Suppressor macrophage treated with lipopolysaccharide for 4 hours (primary cell): ENCODE measurements around the gene LAMC2.
A peak's percentile ranks its signal among the peaks of the same experiment; 100 is the strongest.

ENCODE experiments used
- DNase-seq: peaks from one replicate; pipeline ENCODE4 v3.0.0-alpha.2; 2020

Gene LAMC2

GRCh38 chr1:183215076-183215720 is 29.1 kb downstream of the LAMC2 start:
- no peak for DNase-seq

GRCh38 chr1:183215936-183216335 is 29.9 kb downstream of the LAMC2 start:
- no peak for DNase-seq

GRCh38 chr1:183218027-183218618 is 32.1 kb downstream of the LAMC2 start:
- DNase-seq: no peak

- no peak for DNase-seq
Measured at GRCh38 chr1:183218971-183219615, 33.0 kb downstream of the LAMC2 start.

- no peak for DNase-seq
Measured at GRCh38 chr1:183219616-183220009, 33.5 kb downstream of the LAMC2 start.

GRCh38 chr1:183222909-183223308 is 36.8 kb downstream of the LAMC2 start:
- no peak for DNase-seq

GRCh38 chr1:183223467-183223866 is 37.4 kb downstream of the LAMC2 start:
- DNase-seq: no peak

- DNase-seq: no peak
Measured at GRCh38 chr1:183226361-183226760, 40.3 kb downstream of the LAMC2 start.

GRCh38 chr1:183226963-183227362 is 40.9 kb downstream of the LAMC2 start:
- DNase-seq: no peak

- peak; percentile 60 for DNase-seq
Measured at GRCh38 chr1:183227422-183228346, 41.6 kb downstream of the LAMC2 start.

- no peak for DNase-seq
Measured at GRCh38 chr1:183228347-183229220, 42.5 kb downstream of the LAMC2 start.

GRCh38 chr1:183230413-183230812 is 44.3 kb downstream of the LAMC2 start:
- DNase-seq: no peak

GRCh38 chr1:183231545-183231944 is 45.5 kb downstream of the LAMC2 start:
- DNase-seq: no peak

- no peak for DNase-seq
Measured at GRCh38 chr1:183233113-183233512, 47.0 kb downstream of the LAMC2 start.

- peak; percentile 74 for DNase-seq
Measured at GRCh38 chr1:183234660-183235476, 48.8 kb downstream of the LAMC2 start.

GRCh38 chr1:183235503-183235902 is 49.4 kb downstream of the LAMC2 start:
- DNase-seq: no peak

GRCh38 chr1:183236158-183236725 is 50.2 kb downstream of the LAMC2 start:
- DNase-seq: no peak

GRCh38 chr1:183237046-183237445 is 51.0 kb downstream of the LAMC2 start:
- no peak for DNase-seq

GRCh38 chr1:183238071-183238470 is 52.0 kb downstream of the LAMC2 start:
- peak; percentile 16 for DNase-seq

GRCh38 chr1:183239220-183239742 is 53.2 kb downstream of the LAMC2 start:
- DNase-seq: no peak
